GM23338 (cell line): Measurements from ENCODE around the gene ESRP2. TPM values are rescaled to one million over a fixed set of nuclear protein-coding genes. Genes with fewer than 3 reads are reported as not detected.

Experiments
- ATAC-seq: fragments of 200-7000 bp; cut with Tn5 transposase; 3 replicates; pipeline ENCODE4 v1.9.1; 2020
- DNase-seq: peaks from one replicate; pipeline ENCODE4 v3.0.0-alpha.2; 2015; ENCODE audit warnings: low spot score
- H2AFZ ChIP-seq: fragments of 200-600 bp; sonication (generic); 2 replicates; pipeline ENCODE4 v1.8.0; 2016; ENCODE audit warnings: antibody characterized with exemption, mild to moderate bottlenecking, moderate library complexity
- H3F3A ChIP-seq: fragments of 200-600 bp; sonication (generic); replicated peaks from 2 replicates; pipeline ENCODE4 v1.8.0; 2017; ENCODE audit warnings: antibody characterized with exemption, mixed run types, low read depth
- H3K27ac ChIP-seq: fragments of 200-600 bp; sonication (generic); 2 replicates; pipeline ENCODE4 v1.6.1; 2016; ENCODE audit warnings: low read depth
- H3K27me3 ChIP-seq: fragments of 200-600 bp; sonication (generic); 2 replicates; pipeline ENCODE4 v1.8.0; 2016; ENCODE audit warnings: mild to moderate bottlenecking, mixed run types, moderate library complexity; ENCODE audit not compliant: insufficient read depth
- H3K36me3 ChIP-seq: fragments of 200-600 bp; sonication (generic); 2 replicates; pipeline ENCODE4 v1.8.0; 2016; ENCODE audit warnings: mild to moderate bottlenecking; ENCODE audit not compliant: insufficient read depth
- H3K4me1 ChIP-seq: fragments of 200-600 bp; sonication (generic); 2 replicates; pipeline ENCODE4 v1.8.0; 2016; ENCODE audit warnings: mild to moderate bottlenecking, moderate library complexity; ENCODE audit not compliant: insufficient read depth
- H3K4me2 ChIP-seq: fragments of 200-600 bp; sonication (generic); 2 replicates; pipeline ENCODE4 v1.7.1; 2017; ENCODE audit warnings: mixed run types
- H3K4me3 ChIP-seq: fragments of 200-600 bp; sonication (generic); 2 replicates; pipeline ENCODE4 v1.6.1; 2016; ENCODE audit warnings: mixed run types
- H3K79me2 ChIP-seq: fragments of 200-600 bp; sonication (generic); replicated peaks from 2 replicates; pipeline ENCODE4 v1.8.0; 2017; ENCODE audit warnings: mild to moderate bottlenecking; ENCODE audit not compliant: insufficient read depth
- H3K9me2 ChIP-seq: fragments of 200-600 bp; sonication (generic); 2 replicates; pipeline ENCODE4 v1.8.0; 2017; ENCODE audit not compliant: insufficient read depth
- H4K20me1 ChIP-seq: fragments of 200-600 bp; sonication (generic); replicated peaks from 2 replicates; pipeline ENCODE4 v1.8.0; 2017; ENCODE audit warnings: mild to moderate bottlenecking; ENCODE audit not compliant: insufficient read depth
- H3K27ac Mint-ChIP-seq: 2 replicates; pipeline ENCODE4 v1.8.0; 2020; ENCODE audit warnings: inconsistent platforms, mild to moderate bottlenecking, moderate library complexity, mixed read lengths
- H3K27me3 Mint-ChIP-seq: 3 replicates; pipeline ENCODE4 v1.8.0; 2022; ENCODE audit warnings: low read depth, mild to moderate bottlenecking, moderate library complexity, mixed read lengths, inconsistent platforms; ENCODE audit not compliant: insufficient read depth, poor library complexity
- H3K36me3 Mint-ChIP-seq: 3 replicates; pipeline ENCODE4 v1.8.0; 2021; ENCODE audit warnings: low read depth, mild to moderate bottlenecking, inconsistent platforms, moderate library complexity, mixed read lengths
- H3K4me1 Mint-ChIP-seq: 3 replicates; pipeline ENCODE4 v1.8.0; 2020; ENCODE audit warnings: mild to moderate bottlenecking, inconsistent platforms, mixed read lengths
- H3K4me3 Mint-ChIP-seq: 3 replicates; pipeline ENCODE4 v1.8.0; 2021; ENCODE audit warnings: moderate library complexity, mild to moderate bottlenecking, inconsistent platforms, mixed read lengths
- H3K9me3 Mint-ChIP-seq: 3 replicates; pipeline ENCODE4 v1.8.0; 2020; ENCODE audit warnings: moderate library complexity, mild to moderate bottlenecking, inconsistent platforms, mixed read lengths
- CREB1 ChIP-seq: fragments of 250-450 bp; sonication (Bioruptor Pico); IDR thresholded peaks from 2 replicates; pipeline ENCODE4 v1.5.0; 2020; ENCODE audit warnings: low read depth, mild to moderate bottlenecking, moderate library complexity
- EZH2 ChIP-seq: fragments of 200-600 bp; sonication (generic); IDR thresholded peaks from one replicate; pipeline ENCODE4 v1.8.0; 2017; ENCODE audit warnings: antibody characterized with exemption, mild to moderate bottlenecking, low read depth; ENCODE audit not compliant: unreplicated experiment
- EZH2phosphoT487 ChIP-seq: fragments of 200-600 bp; sonication (generic); IDR thresholded peaks from one replicate; pipeline ENCODE4 v1.8.1; 2018; ENCODE audit warnings: antibody characterized with exemption; ENCODE audit not compliant: unreplicated experiment
- JUNB ChIP-seq: IDR thresholded peaks from one replicate; pipeline ENCODE4 v1.6.1; 2016; ENCODE audit warnings: antibody characterized with exemption; ENCODE audit not compliant: unreplicated experiment
- NANOG ChIP-seq: IDR thresholded peaks from 2 replicates; pipeline ENCODE4 v1.6.1; 2016; ENCODE audit warnings: antibody characterized with exemption, borderline replicate concordance
- POLR2AphosphoS5 ChIP-seq: IDR thresholded peaks from 2 replicates; pipeline ENCODE4 v1.6.1; 2016; ENCODE audit warnings: antibody characterized with exemption, low read depth
- STAT1 ChIP-seq: IDR thresholded peaks from one replicate; pipeline ENCODE4 v1.6.1; 2016; ENCODE audit warnings: antibody characterized with exemption; ENCODE audit not compliant: unreplicated experiment
- ZNF114 ChIP-seq: fragments of 250-450 bp; sonication (Bioruptor Pico); IDR thresholded peaks from 2 replicates; pipeline ENCODE4 v1.5.0; 2020; ENCODE audit warnings: mild to moderate bottlenecking, moderate library complexity
- ZNF331 ChIP-seq: fragments of 250-450 bp; sonication (Bioruptor Pico); IDR thresholded peaks from 2 replicates; pipeline ENCODE4 v1.5.0; 2020; ENCODE audit warnings: low read depth, mild to moderate bottlenecking, moderate library complexity
- polyA plus RNA-seq: library from polyadenylated mRNA; unstranded; fragments of >200 nt; fragmentation: Nextera tagmentation; extraction: Ambion mirVana; gene quantifications from 2 replicates; pipeline ENCODE4 v1.2.1, GENCODE V29; 2016
- total RNA-seq: library from RNA; depleted of rRNA; stranded (reverse); fragments of >200 nt; shearing (Covaris generic); gene quantifications from 2 replicates; pipeline ENCODE4 v1.2.3, GENCODE V29; 2014
- TF ChIP-seq, protein P1 (sequence below): fragments of 250-450 bp; sonication (Bioruptor Pico); IDR thresholded peaks from 2 replicates; pipeline ENCODE4 v1.5.0; 2020; ENCODE audit warnings: mild to moderate bottlenecking, moderate library complexity
- TF ChIP-seq, protein P2 (sequence below), 2 experiments: fragments of 200-600 bp in 1 of 2; sonication (generic) in 1 of 2; conservative IDR thresholded peaks; 2 replicates each; pipeline versions ENCODE4 v1.5.1 to v1.6.1; 2016 to 2017; ENCODE audit warnings: antibody characterized with exemption in 2 of 2, low read depth in 2 of 2, mild to moderate bottlenecking in 2 of 2, moderate library complexity in 1 of 2
- TF ChIP-seq, protein P3 (sequence below): IDR thresholded peaks from one replicate; pipeline ENCODE4 v1.6.1; 2018; ENCODE audit warnings: antibody characterized with exemption; ENCODE audit not compliant: unreplicated experiment

The ESRP2 gene
- total and polyA plus RNA-seq, 2 experiments from 2014 or later = 16.2 to 44.0 TPM

DNA sequence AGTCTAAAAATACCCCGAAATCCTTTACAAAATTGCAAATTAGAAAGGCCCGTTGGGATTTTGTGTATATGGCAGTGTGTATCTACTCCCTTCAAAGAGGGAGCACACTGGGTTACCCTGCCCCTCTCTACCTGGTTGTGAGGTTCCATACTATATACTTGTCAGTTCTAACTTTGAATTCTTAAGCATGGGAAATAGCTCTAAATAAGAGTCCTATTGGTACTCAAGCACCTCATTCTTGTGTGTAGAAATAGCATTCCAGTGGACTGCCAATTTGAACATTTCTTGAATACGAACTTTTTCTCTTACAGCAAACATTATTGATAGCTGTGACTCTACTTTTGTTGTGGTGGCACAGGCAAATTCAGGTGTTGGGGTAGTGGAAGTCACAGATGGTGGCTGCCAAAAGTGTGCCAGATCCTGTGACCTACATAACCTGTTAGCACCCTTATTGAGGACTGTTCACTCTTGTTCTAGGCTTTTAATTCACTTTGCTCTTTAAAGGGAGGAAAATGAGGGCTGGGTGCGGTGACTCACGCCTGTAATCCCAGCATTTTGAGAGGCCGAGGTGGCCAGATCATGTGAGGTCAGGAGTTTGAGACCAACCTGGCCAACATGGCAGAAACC is 16.1 kb downstream of the ESRP2 start (continued):
- TF ChIP-seq, protein P1, sequence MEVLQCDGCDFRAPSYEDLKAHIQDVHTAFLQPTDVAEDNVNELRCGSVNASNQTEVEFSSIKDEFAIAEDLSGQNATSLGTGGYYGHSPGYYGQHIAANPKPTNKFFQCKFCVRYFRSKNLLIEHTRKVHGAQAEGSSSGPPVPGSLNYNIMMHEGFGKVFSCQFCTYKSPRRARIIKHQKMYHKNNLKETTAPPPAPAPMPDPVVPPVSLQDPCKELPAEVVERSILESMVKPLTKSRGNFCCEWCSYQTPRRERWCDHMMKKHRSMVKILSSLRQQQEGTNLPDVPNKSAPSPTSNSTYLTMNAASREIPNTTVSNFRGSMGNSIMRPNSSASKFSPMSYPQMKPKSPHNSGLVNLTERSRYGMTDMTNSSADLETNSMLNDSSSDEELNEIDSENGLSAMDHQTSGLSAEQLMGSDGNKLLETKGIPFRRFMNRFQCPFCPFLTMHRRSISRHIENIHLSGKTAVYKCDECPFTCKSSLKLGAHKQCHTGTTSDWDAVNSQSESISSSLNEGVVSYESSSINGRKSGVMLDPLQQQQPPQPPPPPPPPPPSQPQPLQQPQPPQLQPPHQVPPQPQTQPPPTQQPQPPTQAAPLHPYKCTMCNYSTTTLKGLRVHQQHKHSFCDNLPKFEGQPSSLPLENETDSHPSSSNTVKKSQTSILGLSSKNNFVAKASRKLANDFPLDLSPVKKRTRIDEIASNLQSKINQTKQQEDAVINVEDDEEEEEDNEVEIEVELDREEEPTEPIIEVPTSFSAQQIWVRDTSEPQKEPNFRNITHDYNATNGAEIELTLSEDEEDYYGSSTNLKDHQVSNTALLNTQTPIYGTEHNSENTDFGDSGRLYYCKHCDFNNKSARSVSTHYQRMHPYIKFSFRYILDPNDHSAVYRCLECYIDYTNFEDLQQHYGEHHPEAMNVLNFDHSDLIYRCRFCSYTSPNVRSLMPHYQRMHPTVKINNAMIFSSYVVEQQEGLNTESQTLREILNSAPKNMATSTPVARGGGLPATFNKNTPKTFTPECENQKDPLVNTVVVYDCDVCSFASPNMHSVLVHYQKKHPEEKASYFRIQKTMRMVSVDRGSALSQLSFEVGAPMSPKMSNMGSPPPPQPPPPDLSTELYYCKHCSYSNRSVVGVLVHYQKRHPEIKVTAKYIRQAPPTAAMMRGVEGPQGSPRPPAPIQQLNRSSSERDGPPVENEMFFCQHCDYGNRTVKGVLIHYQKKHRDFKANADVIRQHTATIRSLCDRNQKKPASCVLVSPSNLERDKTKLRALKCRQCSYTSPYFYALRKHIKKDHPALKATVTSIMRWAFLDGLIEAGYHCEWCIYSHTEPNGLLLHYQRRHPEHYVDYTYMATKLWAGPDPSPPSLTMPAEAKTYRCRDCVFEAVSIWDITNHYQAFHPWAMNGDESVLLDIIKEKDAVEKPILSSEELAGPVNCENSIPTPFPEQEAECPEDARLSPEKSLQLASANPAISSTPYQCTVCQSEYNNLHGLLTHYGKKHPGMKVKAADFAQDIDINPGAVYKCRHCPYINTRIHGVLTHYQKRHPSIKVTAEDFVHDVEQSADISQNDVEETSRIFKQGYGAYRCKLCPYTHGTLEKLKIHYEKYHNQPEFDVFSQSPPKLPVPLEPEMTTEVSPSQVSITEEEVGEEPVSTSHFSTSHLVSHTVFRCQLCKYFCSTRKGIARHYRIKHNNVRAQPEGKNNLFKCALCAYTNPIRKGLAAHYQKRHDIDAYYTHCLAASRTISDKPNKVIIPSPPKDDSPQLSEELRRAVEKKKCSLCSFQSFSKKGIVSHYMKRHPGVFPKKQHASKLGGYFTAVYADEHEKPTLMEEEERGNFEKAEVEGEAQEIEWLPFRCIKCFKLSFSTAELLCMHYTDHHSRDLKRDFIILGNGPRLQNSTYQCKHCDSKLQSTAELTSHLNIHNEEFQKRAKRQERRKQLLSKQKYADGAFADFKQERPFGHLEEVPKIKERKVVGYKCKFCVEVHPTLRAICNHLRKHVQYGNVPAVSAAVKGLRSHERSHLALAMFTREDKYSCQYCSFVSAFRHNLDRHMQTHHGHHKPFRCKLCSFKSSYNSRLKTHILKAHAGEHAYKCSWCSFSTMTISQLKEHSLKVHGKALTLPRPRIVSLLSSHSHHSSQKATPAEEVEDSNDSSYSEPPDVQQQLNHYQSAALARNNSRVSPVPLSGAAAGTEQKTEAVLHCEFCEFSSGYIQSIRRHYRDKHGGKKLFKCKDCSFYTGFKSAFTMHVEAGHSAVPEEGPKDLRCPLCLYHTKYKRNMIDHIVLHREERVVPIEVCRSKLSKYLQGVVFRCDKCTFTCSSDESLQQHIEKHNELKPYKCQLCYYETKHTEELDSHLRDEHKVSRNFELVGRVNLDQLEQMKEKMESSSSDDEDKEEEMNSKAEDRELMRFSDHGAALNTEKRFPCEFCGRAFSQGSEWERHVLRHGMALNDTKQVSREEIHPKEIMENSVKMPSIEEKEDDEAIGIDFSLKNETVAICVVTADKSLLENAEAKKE (CRISPR knock-in tag) = no peak
- TF ChIP-seq EZH2 = no peak
- no peak for TF ChIP-seq NANOG

DNA sequence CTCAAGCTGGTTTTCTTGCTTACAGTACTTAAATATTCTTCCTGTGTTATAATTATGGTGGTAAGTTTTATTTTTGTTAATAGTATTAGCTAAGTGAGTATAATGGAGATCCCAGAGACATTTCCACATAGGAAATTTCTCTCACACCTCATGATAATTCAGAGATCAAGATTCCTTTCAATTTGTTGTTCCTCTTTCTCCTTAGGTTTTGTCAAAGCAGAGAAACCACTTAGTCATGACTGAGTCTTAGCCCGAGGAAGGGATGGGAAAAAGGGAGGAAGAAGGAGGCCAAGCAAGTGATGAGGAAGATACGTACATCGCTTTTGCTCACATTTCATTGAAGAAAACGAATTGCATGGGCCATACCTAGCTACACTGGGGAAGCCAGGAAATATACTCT is 18.4 kb downstream of the ESRP2 start:
- H3K4me1 Mint-ChIP-seq = peaks cover 11% of the 10 kb centered on the region; the same call in 2 of the 3 replicates
- Histone ChIP-seq H3K36me3 (no peaks in the 10 kb centered on the region), H3K27me3 (no peaks in the 10 kb centered on the region), H3K9me2 (no peaks in the 10 kb centered on the region), H3K4me3 (no peak overlapping the region), H3K27ac (no peak overlapping the region), H3F3A (no peaks in the 10 kb centered on the region), H3K4me2 (no peak overlapping the region), H4K20me1 (no peaks in the 10 kb centered on the region; the same call in 1 of the 2 replicates), H3K4me1 (no peaks in the 10 kb centered on the region; the same call in 1 of the 2 replicates), H2AFZ (no peak overlapping the region), H3K79me2 (no peaks in the 10 kb centered on the region)
- no peak for DNase-seq
- no peak overlapping the region for H3K4me3 Mint-ChIP-seq
- no peak for ATAC-seq
- H3K36me3 Mint-ChIP-seq = no peaks in the 10 kb centered on the region
- H3K27me3 Mint-ChIP-seq = peaks cover 2% of the 10 kb centered on the region
- no peaks in the 10 kb centered on the region for H3K9me3 Mint-ChIP-seq
- H3K27ac Mint-ChIP-seq = no peak overlapping the region; the same call in 1 of the 2 replicates
- TF ChIP-seq EZH2phosphoT487 = no peak
- TF ChIP-seq, protein P2, sequence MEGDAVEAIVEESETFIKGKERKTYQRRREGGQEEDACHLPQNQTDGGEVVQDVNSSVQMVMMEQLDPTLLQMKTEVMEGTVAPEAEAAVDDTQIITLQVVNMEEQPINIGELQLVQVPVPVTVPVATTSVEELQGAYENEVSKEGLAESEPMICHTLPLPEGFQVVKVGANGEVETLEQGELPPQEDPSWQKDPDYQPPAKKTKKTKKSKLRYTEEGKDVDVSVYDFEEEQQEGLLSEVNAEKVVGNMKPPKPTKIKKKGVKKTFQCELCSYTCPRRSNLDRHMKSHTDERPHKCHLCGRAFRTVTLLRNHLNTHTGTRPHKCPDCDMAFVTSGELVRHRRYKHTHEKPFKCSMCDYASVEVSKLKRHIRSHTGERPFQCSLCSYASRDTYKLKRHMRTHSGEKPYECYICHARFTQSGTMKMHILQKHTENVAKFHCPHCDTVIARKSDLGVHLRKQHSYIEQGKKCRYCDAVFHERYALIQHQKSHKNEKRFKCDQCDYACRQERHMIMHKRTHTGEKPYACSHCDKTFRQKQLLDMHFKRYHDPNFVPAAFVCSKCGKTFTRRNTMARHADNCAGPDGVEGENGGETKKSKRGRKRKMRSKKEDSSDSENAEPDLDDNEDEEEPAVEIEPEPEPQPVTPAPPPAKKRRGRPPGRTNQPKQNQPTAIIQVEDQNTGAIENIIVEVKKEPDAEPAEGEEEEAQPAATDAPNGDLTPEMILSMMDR (conservative IDR thresholded peaks at IDR 0.05; ENCODE audit: low read depth in 2 of 2) = no peak
- no peak for TF ChIP-seq POLR2AphosphoS5
- TF ChIP-seq, protein P3, sequence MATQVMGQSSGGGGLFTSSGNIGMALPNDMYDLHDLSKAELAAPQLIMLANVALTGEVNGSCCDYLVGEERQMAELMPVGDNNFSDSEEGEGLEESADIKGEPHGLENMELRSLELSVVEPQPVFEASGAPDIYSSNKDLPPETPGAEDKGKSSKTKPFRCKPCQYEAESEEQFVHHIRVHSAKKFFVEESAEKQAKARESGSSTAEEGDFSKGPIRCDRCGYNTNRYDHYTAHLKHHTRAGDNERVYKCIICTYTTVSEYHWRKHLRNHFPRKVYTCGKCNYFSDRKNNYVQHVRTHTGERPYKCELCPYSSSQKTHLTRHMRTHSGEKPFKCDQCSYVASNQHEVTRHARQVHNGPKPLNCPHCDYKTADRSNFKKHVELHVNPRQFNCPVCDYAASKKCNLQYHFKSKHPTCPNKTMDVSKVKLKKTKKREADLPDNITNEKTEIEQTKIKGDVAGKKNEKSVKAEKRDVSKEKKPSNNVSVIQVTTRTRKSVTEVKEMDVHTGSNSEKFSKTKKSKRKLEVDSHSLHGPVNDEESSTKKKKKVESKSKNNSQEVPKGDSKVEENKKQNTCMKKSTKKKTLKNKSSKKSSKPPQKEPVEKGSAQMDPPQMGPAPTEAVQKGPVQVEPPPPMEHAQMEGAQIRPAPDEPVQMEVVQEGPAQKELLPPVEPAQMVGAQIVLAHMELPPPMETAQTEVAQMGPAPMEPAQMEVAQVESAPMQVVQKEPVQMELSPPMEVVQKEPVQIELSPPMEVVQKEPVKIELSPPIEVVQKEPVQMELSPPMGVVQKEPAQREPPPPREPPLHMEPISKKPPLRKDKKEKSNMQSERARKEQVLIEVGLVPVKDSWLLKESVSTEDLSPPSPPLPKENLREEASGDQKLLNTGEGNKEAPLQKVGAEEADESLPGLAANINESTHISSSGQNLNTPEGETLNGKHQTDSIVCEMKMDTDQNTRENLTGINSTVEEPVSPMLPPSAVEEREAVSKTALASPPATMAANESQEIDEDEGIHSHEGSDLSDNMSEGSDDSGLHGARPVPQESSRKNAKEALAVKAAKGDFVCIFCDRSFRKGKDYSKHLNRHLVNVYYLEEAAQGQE = no peak
- no peak for TF ChIP-seq NANOG
- no peak for TF ChIP-seq STAT1
- TF ChIP-seq ZNF331 (CRISPR knock-in tag) = no peak
- no peak for TF ChIP-seq EZH2
- TF ChIP-seq ZNF114 (CRISPR knock-in tag) = no peak
- TF ChIP-seq JUNB = no peak
- TF ChIP-seq CREB1 (CRISPR knock-in tag) = no peak
